Measurements from ENCODE around the gene LBX2. TPM values are rescaled to one million over a fixed set of nuclear protein-coding genes. Genes with fewer than 3 reads are reported as not detected.
"Not testable (repeated sequence)": the region's sequence is repeated elsewhere in the genome, so short reads cannot be mapped to it uniquely, and the experiment has no call there.

The LBX2 gene
- total RNA-seq, 1 donor from 2014 or later: 2.9 TPM

DNA sequence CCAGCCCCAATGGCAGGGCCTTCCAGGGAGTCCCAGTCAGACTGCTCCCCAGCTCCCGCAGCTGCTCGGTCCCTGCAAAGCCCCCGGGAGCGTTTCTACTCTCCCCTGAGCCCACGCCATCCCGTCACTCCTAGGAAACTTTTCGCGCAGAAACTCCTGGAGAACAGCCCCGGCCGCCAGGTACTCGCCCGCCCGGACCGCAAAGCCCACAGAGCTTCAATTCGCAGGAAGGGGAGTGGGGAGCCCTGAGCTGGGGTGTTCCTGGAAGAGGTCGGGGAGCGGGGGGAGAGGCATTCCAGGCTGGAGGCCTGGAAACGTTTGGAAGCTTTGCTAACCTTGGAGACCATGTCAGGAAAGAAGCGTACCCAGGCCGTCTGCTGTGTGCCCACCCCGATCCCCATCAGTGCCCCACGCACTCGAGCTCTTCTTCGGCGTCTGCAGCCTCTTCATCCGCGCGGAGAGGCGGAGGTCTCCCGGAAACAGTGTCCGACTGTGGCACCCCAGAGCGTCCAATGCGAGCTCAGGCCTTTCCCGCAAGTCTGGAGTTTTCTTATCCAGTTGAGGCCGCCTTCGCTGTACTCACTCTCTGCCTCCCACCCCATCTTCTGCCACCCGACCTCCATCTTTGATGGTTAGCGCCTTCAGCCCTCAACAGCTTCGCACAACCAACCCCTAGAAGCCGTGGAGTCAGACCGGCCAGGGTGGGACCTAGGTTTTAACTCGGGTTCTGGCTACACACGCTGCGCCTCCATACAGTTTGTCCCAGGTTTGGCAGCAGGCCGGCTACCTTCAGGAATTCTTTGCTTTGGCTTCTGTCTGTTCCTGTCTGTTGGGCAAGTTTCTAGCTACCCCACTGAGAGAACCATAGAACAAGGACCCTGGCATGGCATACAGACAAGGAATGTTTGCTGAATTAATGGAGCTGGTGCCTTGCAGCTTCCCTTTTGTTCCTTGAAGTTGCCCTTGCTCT lies 4.4 kb upstream of the LBX2 start:
- no peak for DNase-seq

GRCh38 chr2:74502720-74503505 lies 3.5 kb upstream of the LBX2 start:
- peak; percentile 88 for DNase-seq

GRCh38 chr2:74502147-74502719 lies 2.8 kb upstream of the LBX2 start:
- no peak for DNase-seq

DNA sequence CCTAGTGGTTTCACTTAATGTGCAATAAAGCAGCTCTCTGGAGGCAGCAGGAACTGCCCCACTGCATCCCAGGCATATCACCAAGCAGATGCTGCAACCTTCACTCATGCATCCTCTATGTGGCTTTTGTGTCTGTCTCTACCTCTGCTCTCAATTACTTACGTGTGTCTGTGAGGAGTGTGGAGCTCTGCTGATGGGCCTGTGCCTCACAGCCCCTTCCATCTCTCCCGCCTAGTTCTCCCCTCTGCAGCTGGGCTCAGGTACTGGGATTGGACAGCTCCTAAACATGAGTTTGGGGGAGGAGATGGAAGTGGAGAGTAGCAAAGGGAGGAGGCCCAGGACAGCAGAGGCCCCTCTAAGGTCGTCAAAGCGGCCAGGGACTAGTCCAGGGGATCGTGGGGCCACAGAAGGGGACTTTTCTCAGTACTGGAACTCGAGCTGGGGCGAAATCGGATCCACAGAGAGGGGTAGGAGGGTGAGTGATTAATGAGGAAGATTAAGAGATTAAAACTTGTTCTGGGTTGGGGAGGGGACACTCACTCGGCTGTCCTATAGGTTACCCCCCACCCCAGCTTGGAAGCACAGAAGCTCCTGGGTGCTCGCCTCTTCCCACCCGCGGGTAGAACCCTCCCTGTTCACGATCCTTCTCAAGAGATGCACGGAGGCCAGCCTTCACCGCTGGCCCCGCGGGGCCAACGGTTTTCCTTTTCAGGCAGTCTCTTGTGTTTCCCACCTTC lies 2.1 kb upstream of the LBX2 start:
- DNase-seq: no peak

DNA sequence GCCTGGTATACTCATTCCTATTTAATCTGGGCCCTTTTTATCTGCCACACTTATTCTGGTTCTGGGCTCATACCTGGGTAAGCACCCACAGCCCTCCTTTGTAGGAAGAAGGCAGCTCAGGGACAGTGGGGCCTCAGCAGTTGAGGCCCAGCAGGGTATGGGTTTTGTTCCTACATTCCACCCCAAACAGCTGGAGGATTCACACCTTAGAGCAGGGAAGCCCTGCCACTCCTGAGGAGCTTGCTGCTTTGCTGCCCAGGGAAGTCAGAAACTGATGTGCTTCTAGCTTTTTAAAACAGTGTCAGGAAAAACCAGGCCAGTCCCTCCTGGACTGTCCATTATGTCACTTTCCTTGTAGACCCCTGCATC lies 1.2 kb upstream of the LBX2 start:
- DNase-seq: no peak

DNA sequence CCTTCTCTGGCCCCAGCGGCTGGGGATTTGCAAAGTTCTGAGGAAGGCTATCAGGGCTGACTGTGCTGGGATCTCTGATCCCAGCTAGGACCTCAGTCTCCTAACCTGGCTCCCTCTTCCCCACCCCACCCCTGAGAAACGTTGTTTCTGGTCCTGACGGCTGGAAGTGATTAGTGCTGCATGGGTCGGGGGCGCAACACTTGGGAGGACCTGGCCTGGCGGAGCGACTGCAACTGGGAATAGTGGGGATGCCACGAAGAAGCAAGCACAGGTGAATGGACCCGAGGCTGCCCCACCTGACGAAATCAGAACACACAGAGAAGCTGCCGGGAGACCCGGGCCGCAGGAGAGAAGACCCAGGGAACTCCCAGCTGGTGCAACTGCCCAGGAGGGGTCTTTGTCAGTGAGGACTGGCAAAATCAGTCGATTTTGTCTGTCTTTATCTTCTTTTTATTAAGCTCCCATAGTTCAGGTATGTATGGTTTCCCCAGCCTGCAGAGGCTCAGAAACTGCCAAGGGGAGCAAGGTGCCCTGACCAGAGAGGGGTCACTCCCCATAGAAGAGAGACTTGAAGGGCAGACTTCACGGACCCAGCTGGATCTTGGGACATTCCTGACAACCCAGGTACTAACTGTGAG lies 656 bp upstream of the LBX2 start:
- DNase-seq: no peak

GRCh38 chr2:74498500-74499266 lies 720 bp downstream of the LBX2 start:
- DNase-seq: peak; percentile 43

GRCh38 chr2:74497777-74498499 lies 1.5 kb downstream of the LBX2 start:
- peak; percentile 30 for DNase-seq

DNA sequence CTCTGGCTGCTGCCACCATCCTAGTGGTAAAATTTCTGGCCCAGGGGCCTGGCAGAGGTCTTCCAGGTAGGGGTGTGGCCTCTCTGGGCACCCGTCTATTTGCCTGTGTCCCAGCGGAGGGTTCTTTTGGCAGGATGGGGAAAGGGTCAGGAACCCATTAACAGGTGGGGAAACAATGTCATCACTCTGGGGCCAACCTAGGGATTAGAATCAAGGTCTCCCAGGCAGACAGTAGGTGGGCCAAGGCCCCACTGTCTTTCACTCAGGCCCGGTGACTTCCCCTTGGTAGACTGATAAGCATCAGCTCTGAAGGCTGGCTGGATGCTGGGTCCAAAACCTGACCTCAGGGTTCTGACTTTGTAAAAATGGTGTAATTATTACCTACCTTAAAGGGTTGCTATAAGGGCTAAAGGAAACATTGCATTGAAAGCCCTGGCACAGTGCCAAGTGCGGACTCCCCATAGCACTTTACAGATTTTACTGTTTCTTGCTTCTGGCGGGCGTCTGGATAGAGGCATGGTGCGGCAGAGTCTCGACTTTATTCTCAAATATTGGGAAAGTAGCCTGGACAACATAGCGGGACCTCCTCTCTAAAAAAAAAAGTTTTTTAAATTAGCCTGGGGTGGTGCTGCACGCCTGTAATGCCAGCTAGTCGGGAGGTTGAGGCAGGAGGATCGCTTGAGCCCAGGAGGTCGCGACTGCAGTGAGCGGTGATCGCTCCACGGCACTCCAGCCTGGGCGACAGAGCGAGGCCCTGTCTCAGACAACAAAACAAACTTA lies 2.2 kb downstream of the LBX2 start:
- DNase-seq: no peak

DNA sequence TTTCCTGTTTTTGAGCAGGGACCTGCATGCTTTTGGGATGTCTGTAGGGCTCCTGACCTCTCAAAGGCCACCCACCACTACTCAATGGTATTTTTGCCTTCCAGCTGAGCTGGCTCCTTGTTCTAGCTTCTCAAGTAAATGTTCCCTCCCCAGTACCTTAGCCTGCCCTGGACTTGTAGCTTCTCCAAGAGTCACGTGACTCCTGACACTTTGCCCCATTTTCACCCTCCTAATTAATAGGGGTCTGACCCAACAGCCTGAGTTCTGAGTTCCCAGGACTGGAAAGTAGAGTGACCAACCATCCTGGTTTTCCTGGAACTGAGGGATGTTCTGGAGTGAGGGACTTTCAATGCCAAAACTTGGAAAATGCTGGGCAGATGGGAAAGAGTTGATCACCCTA lies 4.0 kb downstream of the LBX2 start:
- DNase-seq: no peak

DNA sequence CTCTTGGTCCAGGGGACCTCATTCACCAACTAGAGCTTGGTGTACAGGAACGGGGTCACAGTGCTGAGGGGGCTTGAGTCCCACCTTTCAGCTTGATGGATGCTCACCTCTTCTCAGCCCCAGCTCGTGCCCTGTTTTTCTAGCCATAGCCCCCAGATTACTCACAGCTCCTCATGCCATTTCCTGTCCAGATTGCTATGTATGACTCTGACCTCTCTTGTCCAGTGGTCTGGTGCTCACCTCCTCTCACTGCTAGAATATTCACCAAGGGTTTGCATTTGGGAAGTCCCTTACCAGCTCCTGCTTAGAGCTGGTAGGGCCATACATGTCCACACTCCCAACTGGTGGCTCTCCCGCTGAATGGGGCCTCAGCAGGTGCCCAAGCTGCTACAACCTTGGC lies 5.9 kb downstream of the LBX2 start:
- peak; percentile 17 for DNase-seq

GRCh38 chr2:74491648-74492544 lies 7.5 kb downstream of the LBX2 start:
- no peak for DNase-seq

DNA sequence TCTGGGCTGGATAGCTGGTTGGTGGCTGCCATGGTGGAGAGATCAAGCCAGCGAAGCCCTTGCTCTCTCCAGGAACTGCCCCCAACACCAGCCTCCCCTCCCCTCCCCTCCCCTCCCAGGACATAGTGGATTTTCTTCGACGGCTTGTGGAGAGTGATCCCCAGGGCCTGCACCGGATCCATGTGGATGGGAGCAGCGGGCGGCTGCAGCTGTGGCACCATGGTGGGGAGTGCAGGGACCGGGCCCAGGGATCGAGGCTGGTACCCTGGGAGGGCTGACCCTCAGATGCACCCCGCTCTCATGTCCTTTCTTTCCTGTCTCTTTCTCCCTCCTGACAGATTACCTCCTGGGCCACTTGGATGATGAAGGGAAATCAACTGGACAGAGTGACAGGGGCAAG lies 9.5 kb downstream of the LBX2 start:
- DNase-seq: no peak

DNA sequence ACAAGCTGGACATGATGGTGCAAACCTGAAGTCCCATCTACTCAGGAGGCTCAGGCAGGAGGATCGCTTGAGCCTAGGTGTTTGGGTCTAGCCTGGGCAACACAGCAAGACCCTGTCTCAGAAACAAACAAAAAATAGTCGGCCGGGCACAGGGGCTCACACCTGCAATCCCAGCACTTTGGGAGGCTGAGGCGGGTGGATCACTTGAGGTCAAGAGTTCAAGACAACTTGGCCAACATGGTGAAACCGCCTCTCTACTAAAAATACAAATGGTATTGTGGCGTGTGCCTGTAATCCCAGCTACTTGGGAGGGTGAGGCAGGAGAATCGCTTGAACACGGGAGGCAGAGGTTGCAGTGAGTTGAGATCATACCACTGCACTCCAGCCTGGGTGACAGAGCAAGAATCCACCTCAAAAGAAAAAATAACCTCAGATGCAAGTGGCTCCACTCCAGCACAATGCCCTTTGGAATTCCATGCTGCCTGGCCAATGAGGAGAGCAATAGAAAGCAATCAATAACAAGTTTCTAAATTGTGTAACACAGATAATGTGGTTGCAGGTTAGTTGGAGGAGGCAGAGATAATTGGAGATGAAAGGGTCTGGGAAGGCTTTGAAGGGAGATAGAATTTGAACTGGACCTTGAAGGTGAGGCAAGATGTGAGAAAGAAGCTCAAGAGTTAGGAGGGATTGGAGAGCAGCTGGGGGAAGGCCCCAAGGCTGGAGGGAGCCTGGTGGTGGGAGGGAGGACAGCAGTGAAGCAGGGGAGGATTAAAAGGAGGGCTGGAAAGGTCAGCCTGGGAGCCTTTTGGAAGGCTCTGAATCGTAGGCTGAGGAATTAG lies 10.5 kb downstream of the LBX2 start:
- no peak for DNase-seq

DNA sequence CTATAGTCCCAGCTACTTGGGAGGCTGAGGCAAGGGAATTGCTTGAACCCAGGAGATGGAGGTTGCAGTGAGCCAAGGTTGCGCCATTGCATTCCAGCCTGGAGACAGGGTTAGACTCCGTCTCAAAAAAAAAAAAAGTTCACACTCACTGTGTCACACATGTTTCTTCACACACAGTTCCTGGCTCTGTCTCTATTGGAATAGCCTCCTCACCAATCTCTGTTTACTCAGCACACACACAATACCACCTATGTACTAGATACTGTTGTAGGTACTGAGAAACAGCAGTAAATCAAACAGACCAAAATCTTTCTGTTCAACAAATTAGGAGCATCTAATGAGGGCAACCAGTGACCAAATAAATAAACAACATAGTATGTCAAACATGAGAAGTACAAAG lies 13.3 kb downstream of the LBX2 start:
- DNase-seq: no peak

DNA sequence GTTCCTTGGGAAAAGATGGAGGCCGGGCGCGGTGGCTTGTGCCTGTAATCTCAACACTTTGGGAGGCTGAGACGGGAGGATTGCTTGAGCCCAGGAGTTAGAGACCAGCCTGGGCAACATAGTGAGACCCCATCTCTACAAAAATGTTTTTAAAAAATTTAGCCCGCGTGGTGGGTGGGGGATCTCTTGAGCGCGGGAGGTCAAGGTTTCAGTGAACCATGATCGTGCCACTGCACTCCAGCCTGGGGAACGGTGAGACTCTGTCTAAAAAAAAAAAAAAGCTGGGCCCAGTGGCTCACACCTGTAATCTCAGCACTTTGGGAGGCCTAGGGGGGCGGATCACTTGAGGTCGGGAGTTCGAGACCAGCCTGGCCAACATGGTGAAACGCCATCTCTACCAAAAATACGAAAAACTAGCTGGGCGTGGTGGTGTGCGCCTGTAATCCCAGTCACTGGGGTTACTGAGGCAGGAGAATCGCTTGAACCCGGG lies 15.7 kb downstream of the LBX2 start:
- not testable (repeated sequence) for DNase-seq

DNA sequence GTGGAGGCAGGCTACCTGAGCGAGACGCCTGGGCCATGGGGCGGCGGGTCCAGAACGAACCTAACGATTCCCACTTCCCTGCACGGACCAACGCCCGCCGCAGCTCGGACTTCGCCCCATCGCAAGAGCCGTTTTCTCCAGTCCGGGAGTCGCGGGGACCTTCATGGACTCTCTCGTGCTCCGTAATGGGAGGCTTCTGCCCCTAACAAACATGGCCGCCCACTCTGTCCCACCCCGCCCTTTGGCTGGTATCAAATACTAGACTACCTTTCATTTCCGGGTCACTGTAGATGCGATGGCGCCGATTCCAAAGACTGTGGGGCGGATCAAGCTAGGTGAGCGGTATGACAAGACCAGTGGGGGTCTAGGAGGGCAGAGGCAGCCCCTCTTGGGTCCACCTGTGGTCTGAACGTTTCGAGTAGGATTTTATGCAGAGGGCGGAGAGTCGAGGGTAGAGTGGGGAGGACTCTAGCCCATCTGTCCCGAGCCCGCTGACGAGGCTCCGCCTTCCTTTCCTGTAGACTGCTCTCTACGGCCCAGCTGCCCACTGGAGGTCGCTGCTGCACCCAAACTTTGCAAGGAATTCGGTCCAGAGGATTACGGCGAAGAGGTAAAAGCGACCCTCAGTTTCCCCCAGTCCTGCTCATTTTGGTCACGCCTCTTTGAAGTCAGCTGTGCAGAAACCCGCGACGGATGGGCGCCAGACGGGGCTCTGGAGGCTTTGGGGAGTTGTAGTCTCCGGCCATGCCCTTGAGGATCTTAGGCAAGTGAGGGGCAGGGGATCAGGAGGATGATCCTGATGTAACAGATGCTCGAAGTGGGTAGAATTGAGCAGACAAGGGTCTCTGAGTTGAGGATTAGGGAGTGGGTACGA lies 16.4 kb downstream of the LBX2 start, which contains the start of the genes CCDC142 and TTC31:
CCDC142 (minus strand) TSS at position 198 of the 874 bp plus-strand sequence; CDS start at position 37, 161 bp downstream.
TTC31 (plus strand) TSS at position 281 of the 874 bp plus-strand sequence; CDS start at position 296, 15 bp downstream.
- peak; percentile 97 for DNase-seq
